Heart right ventricle (tissue), 16 donors: ENCODE data around the gene M1AP. TPM values are rescaled to one million over a fixed set of nuclear protein-coding genes. Genes with fewer than 3 reads are reported as not detected.

Experiments
- ATAC-seq, 8 donors: fragments of 200-7000 bp; cut with Tn5 transposase; one replicate each; pipeline ENCODE4 v1.9.1; 2020; ENCODE audit warnings: mild to moderate bottlenecking in 8 of 8, moderate library complexity in 8 of 8, moderate number of reproducible peaks in 1 of 8
- DNase-seq, 2 donors: peaks; one replicate each; pipeline ENCODE4 v3.0.0-alpha.2; 2020
- H3K27ac ChIP-seq, 10 donors: fragments of 200-600 bp; sonication (generic) in 2 of 10; one replicate each; pipeline versions ENCODE4 v1.5.0 to v1.8.0; 2020 to 2022; ENCODE audit warnings: mild to moderate bottlenecking in 3 of 10
- H3K27me3 ChIP-seq, 7 donors: fragments of 200-600 bp; one replicate each; pipeline ENCODE4 v1.8.0; 2021 to 2022; ENCODE audit warnings: mild to moderate bottlenecking in 2 of 7
- H3K36me3 ChIP-seq, 9 donors: fragments of 200-600 bp; sonication (generic) in 1 of 9; one replicate each; pipeline versions ENCODE4 v1.5.0 to v1.8.0; 2020 to 2022; ENCODE audit warnings: mild to moderate bottlenecking in 2 of 9
- H3K4me1 ChIP-seq, 9 donors: fragments of 200-600 bp; sonication (generic) in 1 of 9; one replicate each; pipeline versions ENCODE4 v1.5.0 to v1.8.0; 2020 to 2022; ENCODE audit warnings: mild to moderate bottlenecking in 4 of 9
- H3K4me3 ChIP-seq, 10 donors: fragments of 200-600 bp; sonication (generic) in 2 of 10; one replicate each; pipeline versions ENCODE4 v1.5.0 to v1.8.0; 2020 to 2022; ENCODE audit warnings: mild to moderate bottlenecking in 7 of 10, moderate library complexity in 2 of 10
- H3K9me3 ChIP-seq, 11 donors: fragments of 200-600 bp in 10 of 11; sonication (generic) in 2 of 11; one replicate each; pipeline versions ENCODE4 v1.5.0 to v1.8.0; 2013 to 2022; ENCODE audit warnings: mild to moderate bottlenecking in 2 of 11, control low read depth in 1 of 11, moderate library complexity in 1 of 11
- CTCF ChIP-seq, 9 donors: fragments of 200-600 bp; sonication (generic) in 2 of 9; IDR thresholded peaks; one replicate each; pipeline versions ENCODE4 v1.5.0 to v1.8.0; 2021 to 2022; ENCODE audit warnings: antibody characterized with exemption in 9 of 9, mild to moderate bottlenecking in 5 of 9, moderate library complexity in 1 of 9
- WGBS, 2 donors: extraction: QIAGEN DNeasy Blood & Tissue Kit; methylation state at CpG; one replicate each; pipeline ENCODE4 v1.1.7; 2013; ENCODE audit warnings: inconsistent platforms in 1 of 2; 5-methylcytosine and 5-hydroxymethylcytosine counted together
- intact Hi-C, 10 donors: fragments of 100-400 bp; cut with DNase I; formaldehyde crosslinking; loops; one replicate each; pipeline versions ENCODE4 v1.11.1 to v1.14.2; 2022
- polyA plus RNA-seq, 2 donors: library from polyadenylated mRNA; stranded (reverse); fragments of 200-250 nt; gene quantifications; one replicate each; pipeline ENCODE4 v1.2.3, GENCODE V29; 2013
- total RNA-seq, 10 donors: library from RNA; stranded (reverse); fragmentation: NEBNext Ultra II Directional in 3 of 10; extraction: Animal tissue kit (Norgen Biotek cat#: 25700) in 3 of 10; gene quantifications; one replicate each; pipeline versions ENCODE4 v1.2.1 to v1.2.4, GENCODE V29; 2021 to 2023
- donor health status: Arrhythmogenic right ventricular cardiomyopathy.
- donor health status: ischemic (EF 13 %, LVEDD 7.1; RV severe dilation, severe dysfunction).
- donor health status: healthy with polysubstance abuse.
- donor health status: DM: no; HTN: yes; CAD: no.
- donor health status: DM: no; HTN: no; CAD: no.
- donor health status: ischemic (EF 25% LVEDD 6.9; RV normal size, moderate dysfunction).
- donor health status: ischemic (EF 25% LVEDD 5.7; RV mildly dilated, moderate dysfunction).
- donor health status: healthy.
- donor health status: DM: yes; HTN: yes; CAD: no.
- donor health status: Ischemic cardiomyopathy.
- donor health status: ischemic (EF 35%, LVEDD 5.7; RV mildly dilated, moderate dysfunction).
- donor health status: nonischemic (EF 11% LVEDD 7.7; RV severe dilation, severe dysfunction).
- donor health status: DM: yes; HTN: yes; CAD: no.
- donor health status: PGD.
- donor health status: ischemic (EF 29% LVEDD 5.4; RV normal size, mild dysfunction).
- donor health status: nonischemic (EF 23%, LVEDD 6.1; RV moderate dilation, normal function).

Gene M1AP
- total and polyA plus RNA-seq, 12 donors = 0.03 to 0.44 (median 0.18) TPM; not detected in 7

DNA sequence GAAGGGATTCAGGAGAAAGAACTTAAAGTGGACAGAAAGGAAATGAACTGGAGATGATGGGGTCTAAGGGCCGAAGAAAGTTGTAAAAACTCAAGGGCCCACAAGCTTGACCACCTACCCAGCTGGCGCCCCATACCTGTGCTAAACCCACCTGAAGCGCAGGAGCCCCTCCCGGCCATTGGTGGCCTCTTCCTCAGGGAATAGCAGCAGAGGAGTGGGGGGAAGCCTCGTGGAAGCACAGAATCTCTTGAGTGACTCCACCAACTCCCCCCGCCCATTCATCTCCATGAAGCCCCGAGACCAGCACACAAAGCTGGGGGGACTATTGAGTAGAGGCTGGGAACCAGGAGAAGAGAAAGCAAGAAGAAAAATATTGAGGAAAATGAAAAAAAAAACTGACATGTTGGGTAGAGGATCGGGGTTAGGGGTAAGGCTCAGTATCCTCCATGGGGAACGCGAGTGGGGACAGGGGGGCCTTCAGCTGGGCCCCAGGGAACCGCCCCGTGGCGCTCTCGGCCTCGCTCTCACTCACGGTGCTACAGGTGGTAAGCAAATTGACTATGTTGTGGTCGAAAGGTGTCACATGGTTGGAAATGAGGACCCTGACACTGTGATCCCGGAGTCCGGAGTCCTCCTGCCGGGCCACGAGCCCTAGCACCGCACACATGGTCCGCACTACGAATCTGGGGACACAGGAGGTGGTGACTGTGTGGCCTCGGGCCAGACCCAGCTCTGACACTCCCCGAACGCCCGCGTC lies 119.4 kb downstream of the M1AP start:
- H3K27ac ChIP-seq = peak overlapping the region; percentile 72 to 95 (median 91)
- 16 to 17% methylated on average over 29 of the region's 29 CpGs for WGBS, 2 donors
- H3K36me3 ChIP-seq = peaks cover 0 to 58% (median 34%) of the 10 kb centered on the region in 9 donors
- H3K9me3 ChIP-seq = no peaks in the 10 kb centered on the region
- peaks cover 12 to 35% (median 31%) of the 10 kb centered on the region in 9 donors for H3K4me1 ChIP-seq
- ATAC-seq (peak in 7 of 8 donors; percentile 0 to 29 (median 7)), DNase-seq (no peak)
- TF ChIP-seq CTCF (IDR thresholded peaks at IDR 0.05) = no peak
- peak overlapping the region; percentile 63 to 97 (median 88) for H3K4me3 ChIP-seq
- H3K27me3 ChIP-seq = no peaks in the 10 kb centered on the region
- intact Hi-C loops = loop anchor here in 6 of 10 donors (1.0 to 5.0 kb wide), 5 partner anchors 21 to 46 kb away; partner anchors contain the start of genes TTC31 (in 4 of the 6), PCGF1 (in 2 of the 6), CCDC142 (in 1 of the 6) and DOK1 (in 1 of the 6)

GRCh38 chr2:74527741-74528140 lies 120.4 kb downstream of the M1AP start:
- peaks cover 0 to 48% (median 29%) of the 10 kb centered on the region in 9 donors for H3K36me3 ChIP-seq
- no peak for TF ChIP-seq CTCF (IDR thresholded peaks at IDR 0.05)
- no peaks in the 10 kb centered on the region for H3K27me3 ChIP-seq
- DNase-seq (no peak), ATAC-seq (no peak)
- peaks cover 12 to 35% (median 31%) of the 10 kb centered on the region in 9 donors for H3K4me1 ChIP-seq
- H3K27ac ChIP-seq = no peak overlapping the region
- H3K9me3 ChIP-seq = no peaks in the 10 kb centered on the region
- 97 to 98% methylated on average over 9 of the region's 9 CpGs for WGBS, 2 donors
- H3K4me3 ChIP-seq = no peak overlapping the region
- intact Hi-C loops = loop anchor here in 3 of 10 donors (2.0 to 5.0 kb wide), 3 partner anchors 25 to 45 kb away; partner anchors contain the start of genes CCDC142 (in 1 of the 3), DOK1 (in 1 of the 3) and TTC31 (in 1 of the 3)

DNA sequence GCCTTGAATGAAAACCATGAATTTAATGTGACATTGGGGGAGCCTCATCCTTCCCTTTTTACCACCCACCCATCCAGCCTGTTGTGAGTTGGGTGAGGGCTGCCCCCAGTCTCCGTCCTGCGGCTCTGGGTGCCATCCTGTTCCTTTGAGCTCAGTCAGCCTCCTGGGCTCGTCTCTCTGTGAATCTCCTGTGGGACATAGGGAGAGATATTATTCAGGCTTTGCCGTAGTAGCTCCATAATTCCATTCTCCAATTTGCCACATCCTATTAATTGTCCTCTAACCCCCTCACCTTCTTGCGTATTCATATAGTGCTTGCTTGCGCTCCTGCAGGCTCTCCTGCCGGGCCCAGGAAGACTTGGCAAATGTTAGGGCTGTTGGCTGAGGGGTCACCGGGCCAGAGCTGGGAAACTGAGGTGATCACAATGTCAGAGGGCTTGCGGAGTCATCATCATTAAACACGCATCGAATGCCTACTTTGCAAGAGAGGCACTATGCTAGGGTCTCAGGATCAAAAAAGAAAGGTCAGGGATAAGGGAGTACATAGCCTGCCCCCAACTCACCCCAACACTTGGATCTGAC lies 121.4 kb downstream of the M1AP start:
- intact Hi-C loops = loop anchor here in 1 of 10 donors (5.0 kb wide), 1 partner anchor 44 kb away; the partner anchor contains the start of genes CCDC142 and TTC31
- Histone ChIP-seq H3K9me3 (no peaks in the 10 kb centered on the region), H3K4me1 (peaks cover 12 to 33% (median 27%) of the 10 kb centered on the region in 9 donors), H3K27ac (no peak overlapping the region), H3K36me3 (peaks cover 0 to 38% (median 23%) of the 10 kb centered on the region in 9 donors), H3K27me3 (peaks cover 0 to 4% (median 0%) of the 10 kb centered on the region in 7 donors), H3K4me3 (no peak overlapping the region)
- no peak for TF ChIP-seq CTCF (IDR thresholded peaks at IDR 0.05)
- DNase-seq (no peak), ATAC-seq (no peak)
- 97 to 98% methylated on average over 11 of the region's 11 CpGs for WGBS, 2 donors
